GM18519 (cell line): ENCODE data around the gene NPL.

ENCODE experiments used
- ATAC-seq: cut with Tn5 transposase; IDR thresholded peaks from one replicate; pipeline ENCODE4 v1.9.1; 2021; ENCODE audit warnings: mild to moderate bottlenecking, moderate library complexity; ENCODE audit not compliant: unreplicated experiment, low FRiP score

The NPL gene

DNA sequence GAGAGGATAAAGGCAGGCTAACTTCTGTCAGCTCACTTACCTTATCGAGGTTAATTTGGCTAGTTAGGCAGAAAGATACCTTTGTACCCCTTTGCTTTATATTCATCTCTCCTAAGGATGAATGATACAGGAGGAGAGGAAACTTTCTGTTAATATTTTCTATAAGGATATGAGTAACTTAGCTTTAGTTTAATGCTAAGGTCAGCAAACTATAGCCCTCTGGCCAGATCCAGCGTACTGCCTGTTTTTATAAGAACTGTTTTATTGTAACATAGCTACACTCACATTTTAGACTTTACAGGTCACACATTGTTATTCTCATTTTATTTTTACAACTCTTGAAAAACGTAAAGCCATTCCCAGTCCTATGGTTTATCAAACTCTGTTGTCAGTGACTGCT is 67.6 kb downstream of the NPL start:
- no peak for ATAC-seq

DNA sequence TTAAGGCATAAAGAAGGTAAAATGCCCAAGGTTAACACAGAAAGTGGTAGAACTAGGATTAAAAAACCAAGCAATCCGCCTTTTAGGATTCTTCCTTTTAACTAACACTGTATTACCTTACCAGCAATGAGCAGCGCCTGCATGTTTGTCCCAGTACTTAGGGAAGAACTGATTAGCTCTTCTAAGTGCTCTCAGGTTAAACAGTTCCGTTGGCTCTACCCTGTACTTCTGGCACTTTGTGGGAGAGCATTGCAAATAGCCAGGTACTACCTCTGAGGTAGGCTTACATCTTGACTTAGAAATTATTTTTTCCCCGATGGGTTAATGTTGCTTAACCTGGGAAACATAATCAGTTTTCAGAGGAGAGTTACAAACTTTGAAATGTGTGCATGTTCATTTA is 71.1 kb downstream of the NPL start:
- ATAC-seq = no peak

DNA sequence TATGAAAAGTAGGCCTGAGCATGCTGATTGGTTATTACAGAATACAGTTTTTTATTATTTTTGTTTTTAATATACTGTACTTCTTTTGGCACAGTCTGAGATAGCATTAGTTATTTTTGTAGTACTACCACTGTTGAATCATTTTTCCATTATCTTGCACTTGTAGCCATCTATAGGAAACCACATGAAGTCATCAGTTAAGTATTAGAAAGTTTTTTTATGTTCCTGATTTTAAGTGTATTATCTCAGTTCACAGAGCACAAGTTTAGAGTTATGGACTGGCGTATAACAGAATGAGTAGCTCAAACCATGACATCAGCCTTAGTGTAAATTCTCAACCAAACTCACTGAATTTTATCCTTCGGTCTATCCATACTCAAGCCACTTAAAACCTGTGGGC is 72.4 kb downstream of the NPL start:
- no peak for ATAC-seq

DNA sequence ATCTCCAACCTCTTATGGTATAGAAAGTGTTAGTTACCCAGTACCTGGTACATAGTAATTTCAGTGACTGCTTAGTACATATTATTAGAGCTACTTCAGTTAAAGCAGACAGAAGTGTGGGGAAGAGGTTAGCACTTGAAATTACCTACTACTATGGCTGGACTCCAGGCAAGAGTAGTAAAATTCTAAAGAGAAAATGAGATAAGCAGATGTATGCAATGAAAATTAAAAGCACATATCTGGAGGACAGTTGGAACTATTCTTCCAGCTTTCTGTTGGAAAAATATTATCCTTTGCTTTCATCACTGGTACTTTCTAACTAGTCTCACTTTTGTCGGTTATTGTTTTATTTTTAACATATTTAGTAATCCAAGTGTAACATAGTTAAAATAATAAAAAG is 73.3 kb downstream of the NPL start:
- ATAC-seq = no peak

DNA sequence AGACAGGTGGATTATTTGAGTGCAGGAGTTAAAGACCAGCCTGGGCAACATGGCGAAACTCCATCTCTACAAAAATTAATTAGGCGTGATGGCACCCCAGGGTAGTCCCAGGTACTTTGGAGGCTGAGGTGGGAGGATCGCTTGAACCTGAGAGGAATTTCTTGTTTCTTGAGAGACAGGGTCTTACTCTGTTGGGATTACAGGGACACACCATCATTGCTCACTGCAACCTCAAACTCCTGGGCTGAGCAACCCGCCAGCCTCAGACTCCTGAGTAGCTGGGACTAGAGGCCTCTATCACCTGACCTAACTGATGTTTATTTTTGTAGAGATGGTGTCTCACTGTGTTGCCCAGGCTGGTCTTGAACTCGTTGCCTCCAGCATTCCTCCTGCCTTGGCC is 74.4 kb downstream of the NPL start:
- ATAC-seq = no peak

DNA sequence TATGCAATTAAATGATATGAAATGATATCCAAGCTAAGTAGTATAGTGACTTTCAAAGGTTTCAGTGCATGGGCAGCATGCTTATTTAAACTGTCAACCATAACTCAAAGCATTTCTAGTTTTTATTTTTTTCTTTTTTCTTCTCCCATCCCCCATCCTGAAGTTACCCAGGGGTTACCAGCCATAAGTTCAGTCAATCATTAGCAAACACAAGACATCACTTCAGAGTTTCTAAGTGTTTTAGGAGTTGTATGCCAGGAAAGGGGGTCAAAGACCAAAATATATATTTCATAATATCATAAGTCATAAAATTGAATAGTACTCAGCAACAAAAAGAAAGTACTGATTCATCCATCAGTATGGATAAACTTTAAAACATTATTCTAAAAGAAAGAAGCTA is 78.3 kb downstream of the NPL start:
- ATAC-seq = no peak

DNA sequence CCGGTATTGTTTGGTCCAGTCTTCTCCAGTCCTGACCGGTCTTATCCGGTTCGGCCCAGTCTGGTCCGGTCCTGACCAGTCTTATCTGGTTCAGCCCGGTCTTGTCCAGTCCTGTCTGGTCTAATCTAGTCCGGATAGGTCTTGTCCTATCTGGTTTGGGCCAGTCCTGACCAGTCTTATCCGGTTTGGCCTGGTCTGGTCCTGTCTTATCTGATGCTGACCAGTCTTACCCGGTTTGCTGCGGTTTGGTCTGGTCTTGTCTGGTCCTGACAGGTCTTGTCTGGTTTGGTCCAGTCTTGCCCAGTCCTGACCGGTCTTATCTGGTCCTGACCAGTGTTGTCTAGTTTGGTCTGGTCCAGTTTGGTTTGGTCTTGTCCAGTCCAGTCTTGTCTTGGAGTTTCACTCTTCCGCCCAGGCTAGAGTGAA is 79.7 kb downstream of the NPL start:
- ATAC-seq = no peak

DNA sequence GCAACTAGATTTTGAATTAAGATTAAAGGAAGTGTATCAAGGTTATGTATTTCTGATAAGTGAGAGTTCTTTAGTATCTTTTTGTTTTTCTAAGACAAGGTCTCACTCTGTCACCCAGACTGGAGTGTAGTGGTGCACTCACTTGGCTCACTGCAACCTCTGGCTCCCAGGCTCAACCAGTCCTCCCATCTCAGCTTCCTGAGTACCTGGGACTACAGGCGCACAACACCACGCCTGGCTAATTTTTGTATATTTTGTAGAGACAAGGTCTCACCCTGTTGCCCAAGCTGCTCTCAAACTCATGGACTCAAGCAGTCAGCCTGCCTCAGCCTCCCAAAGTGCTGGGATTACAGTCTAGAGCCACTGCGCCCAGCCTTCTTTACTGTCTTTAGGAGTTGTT is 83.3 kb downstream of the NPL start:
- ATAC-seq = no peak

DNA sequence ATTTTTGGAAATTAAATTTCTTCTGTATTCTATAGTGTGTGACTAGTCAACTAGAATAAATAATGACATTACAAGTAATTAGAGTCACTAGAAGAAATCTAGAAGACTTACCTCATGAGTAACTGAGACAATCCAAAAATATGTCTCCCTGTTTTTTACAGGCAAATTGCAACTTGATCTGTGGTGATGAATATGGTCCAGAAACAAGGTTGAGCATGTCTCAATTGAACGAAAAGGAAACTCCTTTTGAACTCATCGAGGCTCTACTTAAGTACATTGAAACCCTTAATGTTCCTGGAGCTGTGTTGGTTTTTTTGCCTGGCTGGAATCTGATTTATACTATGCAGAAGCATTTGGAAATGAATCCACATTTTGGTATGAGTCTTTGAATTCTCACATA is 86.3 kb downstream of the NPL start:
- no peak for ATAC-seq

DNA sequence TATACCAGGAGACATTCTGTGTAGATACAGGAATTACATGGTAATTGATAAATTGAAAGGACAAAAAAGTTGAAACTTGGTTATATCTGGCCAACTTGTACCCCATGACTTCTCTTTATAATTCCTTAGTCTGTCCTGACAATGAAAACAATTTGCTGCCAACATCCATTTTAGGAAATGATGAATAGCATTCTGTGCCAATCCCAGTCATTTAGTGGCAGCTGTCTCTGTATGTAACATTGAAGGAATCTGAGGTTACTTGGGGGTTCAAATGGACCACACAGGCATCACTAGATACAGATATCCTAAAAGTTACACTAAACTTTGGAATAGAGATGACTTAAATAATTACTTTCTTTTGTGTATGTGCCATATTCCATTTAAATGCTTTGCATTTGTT is 87.8 kb downstream of the NPL start:
- ATAC-seq = no peak

DNA sequence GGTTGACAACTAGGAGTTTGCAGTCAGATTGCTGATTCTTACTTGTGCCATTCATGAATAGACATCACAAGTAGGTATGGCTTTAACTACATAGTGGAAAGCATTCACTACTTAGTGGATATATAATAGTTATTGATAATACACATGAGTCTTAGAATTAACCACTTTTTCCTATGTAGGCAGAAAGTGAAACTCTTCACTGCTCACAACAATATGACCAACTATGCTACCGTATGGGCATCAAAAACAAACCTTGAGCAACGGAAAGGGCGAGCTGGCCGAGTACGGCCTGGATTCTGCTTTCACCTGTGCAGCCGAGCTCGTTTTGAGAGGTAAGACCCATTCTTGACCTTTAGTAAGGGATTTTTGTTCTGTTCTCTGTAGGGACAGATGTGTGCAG is 88.3 kb downstream of the NPL start:
- no peak for ATAC-seq
